Stimulated activated CD4-positive, alpha-beta T cell treated with anti-CD3 and anti-CD28 coated beads, Interleukin-15, amount 100 ng/mL, for 1 hour (primary cell): ENCODE data around the gene LSP1.
A peak's percentile ranks its signal among the peaks of the same experiment; 100 is the strongest.
"Not testable (repeated sequence)": the region's sequence is repeated elsewhere in the genome, so short reads cannot be mapped to it uniquely, and the experiment has no call there.

Source experiments
- DNase-seq, 2 donors: peaks; one replicate each; pipeline ENCODE4 v3.0.0-alpha.2; 2020; ENCODE audit warnings: low read depth in 1 of 2, low spot score in 1 of 2

The LSP1 gene

GRCh38 chr11:1938343-1939005 lies 85.6 kb downstream of the LSP1 start:
- no peak for DNase-seq

DNA sequence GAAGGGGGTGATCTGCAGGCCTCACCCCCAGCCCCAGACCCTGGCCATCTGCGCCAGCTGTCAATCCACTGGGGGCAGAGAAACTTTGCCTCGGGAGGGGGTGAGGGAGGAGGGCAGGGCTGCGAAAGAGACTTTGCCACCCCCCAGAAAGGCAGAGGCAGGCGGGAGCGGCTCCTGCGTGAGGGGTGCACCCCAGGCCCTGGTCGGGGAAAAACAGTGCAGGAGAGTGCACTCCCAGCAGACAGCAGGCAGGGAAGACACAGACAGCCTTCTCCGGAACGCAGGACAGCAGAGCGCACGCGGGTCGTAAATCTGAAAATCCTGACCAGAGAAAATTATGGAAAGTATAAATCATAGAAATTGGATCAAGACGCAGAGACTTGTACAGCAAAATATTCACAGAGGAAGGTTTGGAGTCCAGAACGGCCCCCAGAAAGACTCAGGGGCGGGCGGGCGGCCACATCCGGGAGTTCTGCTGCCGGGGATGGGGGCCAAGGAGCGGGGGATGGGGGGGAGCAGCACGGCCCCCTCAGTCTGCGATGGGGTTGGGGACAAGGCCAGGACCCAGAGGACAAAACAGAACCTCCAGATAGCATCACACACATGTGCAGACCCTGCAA lies 86.2 kb downstream of the LSP1 start:
- DNase-seq, result peak in 1 of 2 donors; percentile 0

- not testable (repeated sequence) for DNase-seq
Observed at GRCh38 chr11:1939788-1940187, 86.9 kb downstream of the LSP1 start.
